Kasumi-1 (cell line): ENCODE measurements around the gene PROM1.

Experiments
- DNase-seq, 2 experiments: peaks; one replicate each; lab custom pipeline; 2025; lab: John Stamatoyannopoulos, UW

The PROM1 gene

GRCh38 chr4:16106956-16107355 is 23.1 kb upstream of the PROM1 start:
- DNase-seq, result no peak

GRCh38 chr4:16104520-16104919 is 20.7 kb upstream of the PROM1 start:
- DNase-seq, result no peak

GRCh38 chr4:16102356-16102755 is 18.5 kb upstream of the PROM1 start:
- no peak for DNase-seq

GRCh38 chr4:16100833-16101232 is 17.0 kb upstream of the PROM1 start:
- DNase-seq, result no peak

- DNase-seq, result no peak
Measured at GRCh38 chr4:16092682-16093319, 9.0 kb upstream of the PROM1 start.

- DNase-seq, result no peak
Measured at GRCh38 chr4:16090096-16090705, 6.4 kb upstream of the PROM1 start.

GRCh38 chr4:16089156-16089555 is 5.3 kb upstream of the PROM1 start:
- DNase-seq, result no peak

- no peak for DNase-seq
Measured at GRCh38 chr4:16088601-16089000, 4.8 kb upstream of the PROM1 start.

- DNase-seq, result no peak
Measured at GRCh38 chr4:16085822-16086221, 2.0 kb upstream of the PROM1 start.

GRCh38 chr4:16082426-16083240 is 1.2 kb downstream of the PROM1 start:
- DNase-seq, result peak; percentile 21 to 22

- DNase-seq, result peak in 1 of 2 experiments; percentile 21
Measured at GRCh38 chr4:16082041-16082425, 1.8 kb downstream of the PROM1 start.

GRCh38 chr4:16079046-16079445 is 4.8 kb downstream of the PROM1 start:
- DNase-seq, result no peak

GRCh38 chr4:16078195-16078760 is 5.5 kb downstream of the PROM1 start:
- DNase-seq, result no peak

GRCh38 chr4:16077786-16078185 is 6.0 kb downstream of the PROM1 start:
- DNase-seq, result no peak

- no peak for DNase-seq
Measured at GRCh38 chr4:16075975-16076757, 7.7 kb downstream of the PROM1 start.

- DNase-seq, result no peak
Measured at GRCh38 chr4:16075061-16075460, 8.8 kb downstream of the PROM1 start.

GRCh38 chr4:16072168-16072567 is 11.7 kb downstream of the PROM1 start:
- DNase-seq, result peak in 1 of 2 experiments; percentile 5

- DNase-seq, result no peak
Measured at GRCh38 chr4:16070203-16070602, 13.6 kb downstream of the PROM1 start.

- DNase-seq, result no peak
Measured at GRCh38 chr4:16067515-16067914, 16.3 kb downstream of the PROM1 start.

- no peak for DNase-seq
Measured at GRCh38 chr4:16066586-16067128, 17.2 kb downstream of the PROM1 start.

GRCh38 chr4:16065066-16065465 is 18.8 kb downstream of the PROM1 start:
- DNase-seq, result no peak

GRCh38 chr4:16062601-16063000 is 21.2 kb downstream of the PROM1 start:
- DNase-seq, result no peak
